CD4-positive, alpha-beta T cell treated with Interleukin-17A for 1 hour (primary cell): Measurements from ENCODE around the gene DENND2A.

ENCODE experiments used
- DNase-seq: peaks from one replicate; pipeline ENCODE4 v3.0.0-alpha.2; 2020

Gene DENND2A

GRCh38 chr7:140489026-140489359 is 151.6 kb downstream of the DENND2A start:
- no peak for DNase-seq

GRCh38 chr7:140485500-140486265 is 154.9 kb downstream of the DENND2A start:
- DNase-seq, result no peak

DNA sequence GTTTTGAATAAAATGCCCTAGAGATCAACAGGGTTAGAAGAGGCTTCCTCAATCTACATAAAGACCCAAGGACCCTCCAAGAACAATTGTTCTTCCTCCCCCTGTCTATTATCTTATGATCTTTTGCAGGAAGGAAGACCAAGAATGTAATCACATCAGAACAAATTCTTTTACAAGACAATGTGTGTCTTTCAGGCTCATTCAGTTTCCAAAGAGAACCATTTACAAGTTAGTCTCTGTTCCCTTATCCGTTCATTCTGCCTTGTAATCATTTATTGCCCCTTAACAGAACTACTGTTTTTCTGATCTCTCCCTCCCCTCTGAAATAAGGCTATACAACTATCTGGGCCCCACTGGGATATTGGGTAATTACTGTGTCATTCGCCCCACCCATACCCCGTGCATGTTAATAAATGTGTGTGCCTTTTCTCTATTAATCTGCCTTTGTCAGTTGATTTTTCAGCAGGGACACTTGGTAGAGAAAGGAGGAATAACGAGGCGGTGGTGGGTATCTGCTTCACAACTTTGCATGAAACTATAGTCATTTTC is 155.6 kb downstream of the DENND2A start:
- DNase-seq, result no peak

GRCh38 chr7:140484479-140484878 is 156.1 kb downstream of the DENND2A start:
- DNase-seq, result no peak

DNA sequence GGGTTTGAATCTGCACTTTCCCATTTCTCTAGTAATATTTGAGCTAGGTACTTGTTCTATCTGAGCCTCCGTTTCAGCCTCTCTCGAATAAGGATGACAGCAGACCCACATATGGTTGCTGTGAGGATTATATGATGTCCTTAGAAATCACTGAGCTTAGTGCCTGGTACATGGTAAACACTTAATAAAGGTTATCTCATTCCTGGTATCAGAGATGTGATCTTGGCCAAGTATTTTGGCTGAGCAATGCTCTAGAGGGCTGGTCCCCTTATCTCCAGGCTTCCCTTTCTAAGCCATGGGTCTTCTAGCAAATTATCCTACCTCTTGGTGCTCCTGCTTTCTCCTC is 160.9 kb downstream of the DENND2A start:
- no peak for DNase-seq

- DNase-seq, result peak; percentile 93
Measured at GRCh38 chr7:140479062-140479738, 161.4 kb downstream of the DENND2A start, which contains the start of gene MKRN1. Gene MKRN1 (minus strand): TSS chr7:140479505. CDS start chr7:140479344, 161 bp downstream.

- peak; percentile 48 for DNase-seq
Measured at GRCh38 chr7:140478246-140479061, 162.2 kb downstream of the DENND2A start.

DNA sequence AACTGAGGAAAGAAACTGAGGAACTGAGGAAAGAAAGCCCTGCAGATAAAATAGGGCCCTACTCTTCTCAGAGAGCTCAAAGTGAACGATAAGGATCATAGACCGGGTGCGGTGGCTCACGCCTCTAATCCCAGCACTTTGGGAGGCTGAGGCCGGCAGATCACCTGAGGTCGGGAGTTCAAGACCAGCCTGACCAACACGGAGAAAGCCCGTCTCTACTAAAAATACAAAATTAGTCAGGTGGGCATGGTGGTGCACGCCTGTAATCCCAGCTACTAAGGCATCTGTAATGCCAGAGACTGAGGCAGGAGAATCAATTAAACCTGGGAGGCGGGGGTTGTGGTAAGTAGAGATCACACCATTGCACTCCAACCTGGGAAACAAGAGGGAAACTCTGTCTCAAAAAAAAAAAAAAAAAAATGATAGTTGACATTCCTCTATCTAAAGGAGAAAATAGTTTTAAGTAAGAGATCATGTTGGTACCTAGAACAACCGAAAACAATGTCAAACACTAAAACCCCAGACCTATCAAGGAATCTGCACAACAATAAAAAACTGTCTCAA is 163.8 kb downstream of the DENND2A start:
- DNase-seq, result no peak

GRCh38 chr7:140475747-140476333 is 164.8 kb downstream of the DENND2A start:
- DNase-seq, result peak; percentile 76
